Astrocyte (in vitro differentiated cells and primary cell): ENCODE measurements around the gene SPDYE3.

ENCODE experiments used
- EZH2 ChIP-seq: IDR thresholded peaks from 2 replicates; pipeline ENCODE4 v1.6.1; 2012; ENCODE audit warnings: mild to moderate bottlenecking, low read length, inconsistent platforms; ENCODE audit not compliant: insufficient read depth
- TF ChIP-seq, protein P1 (sequence below): IDR thresholded peaks from 2 replicates; pipeline ENCODE4 v1.5.1; 2011; ENCODE audit warnings: low read depth, mild to moderate bottlenecking, inconsistent platforms, low read length, moderate library complexity; ENCODE audit not compliant: insufficient read depth

DNA sequence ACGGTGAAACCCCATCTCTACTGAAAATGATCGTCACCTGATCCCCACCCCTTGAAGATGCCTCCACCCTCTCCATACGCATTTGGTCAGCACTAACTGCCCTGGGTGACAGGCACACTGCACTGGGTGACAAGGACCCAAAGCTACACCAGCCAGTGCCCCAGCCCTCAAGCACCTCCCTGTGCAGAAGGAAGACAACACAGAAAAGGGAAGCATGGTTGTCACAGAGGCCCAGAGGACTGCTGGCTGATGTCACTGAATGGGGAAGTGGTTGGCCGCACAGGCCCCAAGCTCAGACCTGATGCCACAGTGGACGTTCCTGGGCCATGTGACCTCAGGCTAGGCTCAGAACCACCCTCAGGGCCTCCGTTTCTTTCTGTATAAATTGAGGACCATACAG lies 61.6 kb downstream of the SPDYE3 start:
- TF ChIP-seq, protein P1, sequence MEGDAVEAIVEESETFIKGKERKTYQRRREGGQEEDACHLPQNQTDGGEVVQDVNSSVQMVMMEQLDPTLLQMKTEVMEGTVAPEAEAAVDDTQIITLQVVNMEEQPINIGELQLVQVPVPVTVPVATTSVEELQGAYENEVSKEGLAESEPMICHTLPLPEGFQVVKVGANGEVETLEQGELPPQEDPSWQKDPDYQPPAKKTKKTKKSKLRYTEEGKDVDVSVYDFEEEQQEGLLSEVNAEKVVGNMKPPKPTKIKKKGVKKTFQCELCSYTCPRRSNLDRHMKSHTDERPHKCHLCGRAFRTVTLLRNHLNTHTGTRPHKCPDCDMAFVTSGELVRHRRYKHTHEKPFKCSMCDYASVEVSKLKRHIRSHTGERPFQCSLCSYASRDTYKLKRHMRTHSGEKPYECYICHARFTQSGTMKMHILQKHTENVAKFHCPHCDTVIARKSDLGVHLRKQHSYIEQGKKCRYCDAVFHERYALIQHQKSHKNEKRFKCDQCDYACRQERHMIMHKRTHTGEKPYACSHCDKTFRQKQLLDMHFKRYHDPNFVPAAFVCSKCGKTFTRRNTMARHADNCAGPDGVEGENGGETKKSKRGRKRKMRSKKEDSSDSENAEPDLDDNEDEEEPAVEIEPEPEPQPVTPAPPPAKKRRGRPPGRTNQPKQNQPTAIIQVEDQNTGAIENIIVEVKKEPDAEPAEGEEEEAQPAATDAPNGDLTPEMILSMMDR = no peak
- TF ChIP-seq EZH2 = no peak
